Urinary bladder (tissue), 4 donors: ENCODE results near the gene GCNT2. TPM values are rescaled to one million over a fixed set of nuclear protein-coding genes. Genes with fewer than 3 reads are reported as not detected.

Experiments used
- DNase-seq: peaks from one replicate; pipeline ENCODE4 v3.0.0-alpha.2; 2015; ENCODE audit errors: extremely low spot score
- H3K27ac ChIP-seq: one replicate; pipeline ENCODE4 v1.5.1; 2013; ENCODE audit warnings: low read depth, mild to moderate bottlenecking, moderate library complexity
- H3K36me3 ChIP-seq: one replicate; pipeline ENCODE4 v1.6.1; 2013; ENCODE audit warnings: mild to moderate bottlenecking, moderate library complexity; ENCODE audit not compliant: insufficient read depth
- H3K4me1 ChIP-seq: one replicate; pipeline ENCODE4 v1.6.1; 2013; ENCODE audit warnings: mild to moderate bottlenecking, moderate library complexity; ENCODE audit not compliant: insufficient read depth
- H3K4me3 ChIP-seq: one replicate; pipeline ENCODE4 v1.5.1; 2013; ENCODE audit warnings: low read depth, low read length
- WGBS: extraction: QIAGEN DNeasy Blood & Tissue Kit; methylation state at CpG from one replicate; pipeline ENCODE4 v1.1.7; 2013; 5-methylcytosine and 5-hydroxymethylcytosine counted together
- polyA plus RNA-seq: library from polyadenylated mRNA; stranded (reverse); fragments of 200-250 nt; gene quantifications from one replicate; pipeline ENCODE4 v1.2.3, GENCODE V29; 2013
- total RNA-seq: library from RNA; depleted of rRNA; stranded (reverse); fragments of >200 nt; gene quantifications from one replicate; pipeline ENCODE4 v1.2.3, GENCODE V29; 2014
- donor health status: healthy with polysubstance abuse.
- donor health status: healthy.

The GCNT2 gene
- total and polyA plus RNA-seq, 2 donors = 1.5 to 15.0 TPM

- Histone ChIP-seq H3K4me1 (no peaks in the 10 kb centered on the region), H3K4me3 (no peak overlapping the region), H3K36me3 (no peaks in the 10 kb centered on the region), H3K27ac (no peak overlapping the region)
- 53% methylated on average over 3 of the region's 3 CpGs for WGBS
- DNase-seq = no peak
Observed at GRCh38 chr6:10583509-10583901, 62.4 kb downstream of the GCNT2 start.

- DNase-seq = no peak
- WGBS = 83% methylated on average over 3 of the region's 3 CpGs
- Histone ChIP-seq H3K4me3 (no peak overlapping the region), H3K36me3 (no peaks in the 10 kb centered on the region), H3K4me1 (no peaks in the 10 kb centered on the region), H3K27ac (no peak overlapping the region)
Observed at GRCh38 chr6:10584607-10585006, 63.5 kb downstream of the GCNT2 start.

GRCh38 chr6:10585209-10585845, 64.2 kb downstream of the GCNT2 start:
- Histone ChIP-seq H3K4me1 (no peaks in the 10 kb centered on the region), H3K4me3 (no peak overlapping the region)

DNA sequence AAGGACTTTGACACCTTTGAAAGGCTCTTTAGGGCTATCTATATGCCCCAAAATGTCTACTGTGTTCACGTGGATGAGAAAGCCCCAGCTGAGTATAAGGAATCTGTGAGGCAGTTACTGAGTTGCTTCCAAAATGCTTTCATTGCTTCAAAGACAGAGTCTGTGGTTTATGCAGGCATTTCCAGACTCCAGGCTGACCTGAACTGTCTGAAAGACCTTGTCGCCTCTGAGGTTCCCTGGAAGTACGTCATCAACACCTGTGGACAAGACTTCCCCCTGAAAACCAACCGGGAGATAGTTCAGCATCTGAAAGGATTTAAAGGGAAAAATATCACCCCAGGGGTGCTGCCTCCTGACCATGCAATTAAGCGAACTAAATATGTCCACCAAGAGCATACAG, 65.2 kb downstream of the GCNT2 start:
- Histone ChIP-seq H3K4me3 (no peak overlapping the region), H3K4me1 (no peaks in the 10 kb centered on the region), H3K27ac (no peak overlapping the region), H3K36me3 (no peaks in the 10 kb centered on the region)
- no peak for DNase-seq
- 73% methylated on average over 5 of the region's 5 CpGs for WGBS

More at GRCh38 chr6:10585209-10585845, 64.2 kb downstream of the GCNT2 start:
- 55% methylated on average over 13 of the region's 13 CpGs for WGBS
- no peak for DNase-seq
- Histone ChIP-seq H3K36me3 (no peaks in the 10 kb centered on the region), H3K27ac (no peak overlapping the region)

- Histone ChIP-seq H3K36me3 (no peaks in the 10 kb centered on the region), H3K4me3 (no peak overlapping the region), H3K4me1 (no peaks in the 10 kb centered on the region), H3K27ac (no peak overlapping the region)
- no peak for DNase-seq
- 57% methylated on average over 14 of the region's 14 CpGs for WGBS
Observed at GRCh38 chr6:10587656-10588406, 66.7 kb downstream of the GCNT2 start.

GRCh38 chr6:10588562-10589428, 67.6 kb downstream of the GCNT2 start:
- WGBS = 91% methylated on average over 7 of the region's 7 CpGs
- no peak overlapping the region for H3K27ac ChIP-seq
- no peak for DNase-seq
- H3K36me3 ChIP-seq = no peaks in the 10 kb centered on the region
- no peaks in the 10 kb centered on the region for H3K4me1 ChIP-seq
- no peak overlapping the region for H3K4me3 ChIP-seq

DNA sequence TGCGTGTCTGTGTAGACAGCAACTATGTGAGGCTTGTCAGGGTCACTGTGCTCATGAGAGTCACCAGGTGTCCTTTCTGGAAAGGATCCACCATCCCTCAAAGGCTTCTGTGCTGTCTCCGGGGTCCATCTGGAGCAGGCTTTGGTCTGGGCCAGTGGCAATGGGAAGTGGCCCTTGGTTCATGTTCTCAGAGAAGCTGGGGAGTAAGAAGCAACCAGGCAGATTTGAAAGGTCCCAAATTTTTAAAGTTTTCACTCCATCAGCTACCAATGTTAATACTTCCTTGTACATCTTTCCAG, 68.2 kb downstream of the GCNT2 start:
- no peak for DNase-seq
- 69% methylated on average over 2 of the region's 2 CpGs for WGBS
- no peaks in the 10 kb centered on the region for H3K4me1 ChIP-seq
- no peak overlapping the region for H3K27ac ChIP-seq
- no peak overlapping the region for H3K4me3 ChIP-seq
- no peaks in the 10 kb centered on the region for H3K36me3 ChIP-seq

GRCh38 chr6:10589983-10590382, 68.8 kb downstream of the GCNT2 start:
- Histone ChIP-seq H3K4me1 (no peaks in the 10 kb centered on the region), H3K27ac (no peak overlapping the region), H3K4me3 (no peak overlapping the region), H3K36me3 (no peaks in the 10 kb centered on the region)
- 98% methylated on average over 3 of the region's 3 CpGs for WGBS
- DNase-seq = no peak

GRCh38 chr6:10591422-10592160, 70.4 kb downstream of the GCNT2 start:
- H3K27ac ChIP-seq = no peak overlapping the region
- DNase-seq = no peak
- 85% methylated on average over 14 of the region's 14 CpGs for WGBS

GRCh38 chr6:10595731-10596664, 74.8 kb downstream of the GCNT2 start:
- H3K36me3 ChIP-seq = no peaks in the 10 kb centered on the region
- H3K4me1 ChIP-seq = no peaks in the 10 kb centered on the region
- 83% methylated on average over 11 of the region's 11 CpGs for WGBS
- DNase-seq = no peak
- no peak overlapping the region for H3K4me3 ChIP-seq
- no peak overlapping the region for H3K27ac ChIP-seq

More at GRCh38 chr6:10591422-10592160, 70.4 kb downstream of the GCNT2 start:
- Histone ChIP-seq H3K4me1 (no peaks in the 10 kb centered on the region), H3K36me3 (no peaks in the 10 kb centered on the region), H3K4me3 (no peak overlapping the region)

DNA sequence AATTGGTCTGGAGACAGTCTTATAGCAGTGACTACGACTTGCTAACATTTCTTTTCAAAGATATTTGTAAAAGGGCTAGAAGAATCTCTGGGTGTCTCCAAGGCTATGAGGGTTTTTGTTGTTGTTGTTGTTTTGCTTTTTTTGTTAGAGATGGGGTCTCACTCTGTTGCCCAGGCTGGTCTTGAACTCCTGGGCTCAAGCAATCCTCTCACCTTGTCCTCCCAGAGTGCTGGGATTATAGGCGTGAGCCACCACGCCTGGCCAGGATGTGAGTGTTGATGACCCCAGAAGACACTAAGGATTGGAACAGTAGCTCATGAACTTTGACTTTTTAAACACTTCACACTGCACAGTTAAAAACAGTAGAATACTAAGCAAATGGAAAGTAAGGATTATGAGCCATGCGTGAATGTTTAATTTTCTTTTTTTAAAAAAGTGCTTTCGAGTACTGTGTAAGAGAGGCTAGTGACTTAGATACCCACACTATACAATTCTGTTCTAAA, 76.4 kb downstream of the GCNT2 start:
- H3K36me3 ChIP-seq = no peaks in the 10 kb centered on the region
- WGBS = 87% methylated on average over 5 of the region's 5 CpGs
- no peak overlapping the region for H3K27ac ChIP-seq
- H3K4me1 ChIP-seq = no peaks in the 10 kb centered on the region
- H3K4me3 ChIP-seq = no peak overlapping the region
- no peak for DNase-seq

DNA sequence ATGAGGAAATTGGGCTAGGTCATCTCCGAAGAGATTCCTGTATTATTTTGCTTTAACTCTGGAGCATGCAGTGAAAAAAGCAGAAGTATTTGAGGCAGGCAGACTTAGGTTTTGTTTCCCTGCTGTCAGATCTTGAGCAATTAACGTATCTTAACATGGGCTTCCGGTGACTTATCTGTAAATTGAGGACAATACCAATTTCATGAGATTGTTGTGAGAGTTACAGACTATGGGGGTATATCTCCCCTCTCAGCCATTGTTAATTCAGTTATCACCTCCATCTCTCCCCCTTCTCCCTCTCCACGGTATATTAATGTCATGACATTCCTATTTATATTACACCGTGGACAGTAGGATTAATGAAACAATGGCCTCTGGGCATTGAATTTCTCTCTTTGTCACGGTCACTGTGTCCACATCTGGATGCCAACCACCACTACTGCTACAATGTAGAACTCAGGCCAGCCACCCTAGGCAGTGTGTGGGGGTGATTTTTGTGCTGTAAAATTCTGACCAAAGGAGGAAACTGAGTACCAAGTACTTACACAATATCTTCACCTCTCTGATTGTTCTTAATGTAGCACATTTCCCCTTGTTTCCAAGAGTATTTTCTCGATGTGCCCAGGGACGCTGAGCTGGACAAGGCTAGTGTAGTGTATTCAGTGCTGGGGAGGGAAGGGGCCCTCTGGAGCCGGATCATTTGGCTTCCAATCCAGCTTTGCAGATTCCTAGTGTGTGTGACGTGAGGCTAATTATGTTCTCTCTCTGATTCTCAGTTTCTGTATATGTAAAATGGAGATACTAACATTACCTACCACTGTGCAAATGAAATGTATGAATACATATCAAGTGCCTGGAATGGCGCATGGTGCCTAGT, 77.2 kb downstream of the GCNT2 start:
- no peak overlapping the region for H3K27ac ChIP-seq
- DNase-seq = no peak
- no peaks in the 10 kb centered on the region for H3K36me3 ChIP-seq
- WGBS = 75% methylated on average over 11 of the region's 11 CpGs
- no peak overlapping the region for H3K4me3 ChIP-seq
- no peaks in the 10 kb centered on the region for H3K4me1 ChIP-seq
